ENCODE data around the gene USP32.
"Not testable (repeated sequence)": the region's sequence is repeated elsewhere in the genome, so short reads cannot be mapped to it uniquely, and the experiment has no call there.

USP32 gene

DNA sequence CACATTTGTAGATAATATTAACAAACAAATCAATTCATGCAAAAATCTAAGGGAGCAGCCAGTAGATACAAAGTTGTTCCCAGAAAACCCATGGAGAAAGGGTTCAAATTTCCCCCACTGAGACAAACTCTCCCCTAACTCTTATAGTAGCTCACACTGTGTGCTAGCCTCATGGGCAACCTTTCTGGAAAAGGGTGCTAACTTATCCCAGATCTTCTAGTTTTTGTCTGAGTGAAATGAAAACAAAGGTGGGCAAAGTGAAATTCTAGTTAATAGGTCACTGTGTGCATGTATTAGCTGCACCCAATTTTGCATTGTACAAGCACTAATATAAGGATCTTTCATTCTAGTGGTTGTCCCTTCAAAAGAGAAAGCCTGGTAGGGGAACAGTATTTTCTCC lies 9.9 kb upstream of the USP32 start:
- DNase-seq, result no peak

DNA sequence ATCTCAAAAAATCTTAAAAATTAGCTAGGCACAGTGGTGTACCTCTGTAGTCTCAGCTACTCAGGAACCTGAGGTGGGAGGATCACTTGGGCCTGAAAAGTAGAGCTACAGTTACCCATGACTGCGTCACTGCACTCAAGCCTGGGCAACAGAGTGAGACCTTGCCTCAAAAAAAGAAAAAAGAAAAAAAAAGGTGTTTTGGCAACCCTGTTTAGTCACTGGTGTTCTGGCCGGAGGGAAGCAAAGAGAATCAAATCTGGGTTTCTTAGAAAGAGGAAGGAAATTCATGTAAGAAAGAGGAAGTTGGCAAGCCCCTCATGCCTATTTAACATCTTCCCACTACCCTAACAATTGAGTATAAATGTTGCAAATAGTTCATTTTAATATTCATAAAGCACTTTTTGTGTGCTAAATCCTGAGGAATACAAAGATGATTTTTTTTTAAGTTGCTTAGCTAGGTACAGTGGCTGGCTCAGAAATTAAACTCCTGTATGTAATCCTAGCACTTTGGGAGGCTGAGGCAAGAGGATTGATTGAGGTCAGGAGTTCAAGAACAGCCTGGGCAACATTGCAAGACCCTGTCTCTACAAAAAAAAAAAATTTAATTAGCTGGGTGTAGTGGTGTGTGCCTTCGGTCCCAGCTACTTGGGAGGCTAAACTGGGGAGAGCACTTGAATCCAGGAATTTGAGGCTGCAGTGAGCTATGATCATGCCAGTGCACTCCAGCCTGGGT lies 6.5 kb upstream of the USP32 start:
- DNase-seq, result no peak

DNA sequence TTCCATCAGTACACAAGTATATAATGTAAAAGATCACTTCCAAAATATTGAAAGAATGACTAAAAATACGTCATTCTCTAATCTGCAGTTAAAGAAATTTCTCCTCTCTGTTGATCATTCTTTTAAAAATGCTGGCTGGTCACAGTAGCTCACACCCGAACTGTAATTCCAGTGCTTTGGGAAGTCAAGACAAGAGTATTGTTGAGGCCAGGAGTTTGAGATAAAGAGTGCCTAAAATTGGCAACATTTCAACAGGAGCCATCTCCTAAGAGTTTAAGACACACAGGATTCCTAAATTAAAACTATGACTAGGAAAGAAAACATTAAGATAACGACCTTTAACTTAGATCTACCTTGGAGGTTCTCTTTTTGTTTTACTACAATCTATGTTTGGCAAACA lies 4.5 kb upstream of the USP32 start:
- DNase-seq, result no peak

DNA sequence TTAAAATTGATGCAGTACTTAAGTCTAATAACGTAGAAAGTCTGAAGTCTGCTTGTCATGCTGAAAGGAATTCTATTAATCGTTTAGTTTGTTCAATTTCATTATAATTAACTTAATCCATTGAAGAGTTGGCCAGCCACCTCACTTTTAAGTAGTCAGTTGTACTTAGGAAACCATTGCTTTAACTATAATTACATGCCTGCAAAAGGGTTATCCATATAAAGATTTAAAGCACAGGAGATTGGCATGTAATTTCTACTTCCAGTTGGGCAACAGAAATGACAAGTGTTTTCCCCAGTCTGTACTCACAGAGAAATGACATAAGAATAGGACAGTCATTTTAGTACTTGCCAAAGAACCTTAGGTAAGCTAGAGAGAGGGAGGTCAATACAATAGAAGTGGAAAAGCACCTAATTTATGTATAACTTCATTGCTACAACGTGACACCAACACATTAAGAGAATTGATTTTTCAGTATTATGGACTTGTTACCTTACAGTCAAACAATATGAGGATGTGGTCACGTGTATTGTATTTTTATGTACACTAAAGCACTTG lies 3.7 kb upstream of the USP32 start:
- DNase-seq, result no peak

DNA sequence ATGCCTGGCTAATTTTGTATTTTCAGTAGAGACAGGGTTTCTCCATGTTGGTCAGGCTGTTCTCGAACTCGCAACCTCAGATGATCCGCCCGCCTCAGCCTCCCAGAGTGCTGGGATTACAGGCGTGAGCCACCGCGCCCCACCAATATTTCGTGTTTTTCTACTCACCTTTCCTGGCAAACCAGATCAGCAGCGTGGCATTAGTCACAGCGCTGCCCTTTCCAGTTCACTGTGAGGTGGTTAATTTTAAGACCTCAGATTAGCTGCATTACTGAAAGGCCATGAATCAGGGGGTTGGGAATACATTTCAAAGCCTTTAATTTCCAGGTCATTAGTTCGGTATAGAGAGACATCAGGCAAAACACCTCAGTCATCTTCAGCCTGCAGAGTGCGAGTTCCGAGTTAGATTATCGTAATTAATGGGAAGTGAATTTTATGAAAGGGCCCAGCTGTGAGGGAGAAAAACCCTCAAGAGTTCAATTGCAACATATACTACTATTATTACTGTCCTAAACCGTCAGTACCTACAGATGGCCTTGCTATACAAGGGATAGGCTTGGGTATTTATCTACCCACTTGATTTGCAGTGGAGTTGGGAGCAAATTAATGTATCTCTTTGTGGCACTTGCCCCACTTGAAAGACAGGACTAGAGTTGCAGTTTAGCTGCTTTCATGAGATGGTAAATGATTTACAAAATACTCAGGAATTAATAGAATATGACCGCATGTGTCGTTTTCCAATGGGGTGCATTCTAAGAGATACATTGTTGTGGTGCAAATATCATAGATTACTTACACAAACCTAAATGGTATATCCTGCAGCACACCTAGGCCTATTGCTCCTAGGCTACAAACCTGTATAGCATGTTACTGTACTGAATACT lies 2.1 kb upstream of the USP32 start:
- DNase-seq, result no peak

DNA sequence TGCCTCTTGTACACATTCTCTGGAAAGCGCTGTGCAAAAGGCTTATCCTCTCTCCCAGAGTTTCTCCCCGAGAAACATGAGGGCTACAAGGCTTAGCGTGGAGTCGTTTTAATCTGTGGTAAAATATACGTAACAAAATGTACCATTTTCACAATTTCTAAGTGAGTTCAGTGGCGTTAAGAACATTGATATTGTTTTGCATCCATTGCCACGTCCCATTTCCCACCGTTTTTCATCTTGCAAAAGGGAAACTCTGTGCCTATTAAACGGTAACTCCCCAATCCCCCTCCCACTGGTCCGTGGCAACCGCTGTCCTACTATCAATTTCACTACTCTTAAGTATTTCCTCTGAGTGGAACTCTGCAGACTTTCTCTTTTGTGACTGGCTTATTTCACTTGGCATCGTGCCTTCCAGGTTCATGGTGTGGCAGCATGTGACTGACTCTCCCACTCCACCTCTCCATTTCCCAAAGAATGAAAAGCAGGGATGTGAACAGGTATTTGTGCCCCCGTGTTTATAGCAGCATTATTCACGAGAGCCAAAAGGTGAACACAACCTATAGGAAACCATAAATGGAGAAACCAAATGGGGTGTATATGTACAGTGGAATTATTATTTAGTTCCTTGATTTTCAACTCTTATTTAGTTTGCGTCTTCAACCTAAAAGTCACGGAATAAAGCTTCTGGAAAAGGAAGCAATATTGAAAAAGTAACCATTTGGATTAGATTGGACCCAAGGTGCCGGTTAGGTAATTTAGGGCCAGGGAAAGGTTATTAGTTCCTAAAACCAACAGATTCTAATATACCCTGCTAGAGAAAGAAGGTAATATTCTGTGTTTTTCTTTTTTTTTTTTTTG lies 1.1 kb upstream of the USP32 start:
- DNase-seq, result peak; percentile 48

DNA sequence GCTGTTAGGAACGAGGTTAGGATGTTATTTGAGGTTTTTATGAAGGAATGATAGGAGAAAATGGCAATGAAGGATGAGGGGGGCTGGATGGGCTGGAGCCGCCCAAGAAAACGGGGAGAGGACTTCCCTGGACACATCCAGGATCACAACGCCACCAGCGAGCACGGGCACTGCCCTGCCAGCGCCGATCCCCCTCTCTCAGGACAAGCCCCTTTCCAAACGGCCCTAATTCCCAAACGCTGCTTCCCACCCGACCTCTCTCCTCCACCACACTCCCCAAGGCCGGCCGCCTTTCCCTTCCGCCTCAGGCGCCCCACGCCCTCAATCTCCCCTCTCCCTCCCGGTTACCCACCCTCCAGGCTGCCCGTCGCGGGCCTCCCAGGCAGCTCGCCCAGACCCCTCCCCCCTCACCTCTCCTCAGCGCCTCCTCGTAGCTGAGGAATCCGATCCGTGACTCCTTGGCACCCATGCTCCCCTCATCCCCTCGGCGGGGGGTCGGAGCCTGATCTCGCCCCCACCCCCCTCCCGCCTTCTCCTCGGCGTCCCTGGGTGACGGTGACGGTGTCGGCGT lies 377 bp downstream of the USP32 start:
- no peak for DNase-seq

DNA sequence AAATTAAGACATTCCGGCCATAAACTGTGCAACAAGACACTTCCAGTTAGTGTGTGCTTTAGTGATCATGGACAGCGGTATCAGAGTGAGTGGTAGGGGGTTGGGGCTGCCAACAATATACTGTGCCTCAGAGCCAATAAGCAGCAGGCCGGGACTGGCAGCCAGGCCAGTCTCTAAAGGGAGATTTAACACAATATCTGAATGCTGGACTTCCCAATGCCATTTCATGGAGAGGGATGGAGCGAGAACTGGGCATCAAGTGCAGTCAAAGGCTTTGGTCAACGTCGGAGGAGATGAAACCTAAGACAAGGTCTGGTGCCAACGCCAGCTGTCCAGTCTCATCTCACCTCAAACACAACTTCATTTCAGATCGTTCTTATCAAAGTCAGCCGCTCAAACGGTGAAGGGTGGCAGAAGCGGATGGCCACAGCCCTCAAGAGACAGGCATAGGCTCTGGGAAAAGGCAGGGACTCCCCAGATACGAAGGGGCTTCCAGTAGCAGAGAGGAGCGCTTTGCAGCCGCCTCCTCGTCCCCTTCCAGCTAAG lies 935 bp downstream of the USP32 start:
- peak; percentile 24 for DNase-seq

DNA sequence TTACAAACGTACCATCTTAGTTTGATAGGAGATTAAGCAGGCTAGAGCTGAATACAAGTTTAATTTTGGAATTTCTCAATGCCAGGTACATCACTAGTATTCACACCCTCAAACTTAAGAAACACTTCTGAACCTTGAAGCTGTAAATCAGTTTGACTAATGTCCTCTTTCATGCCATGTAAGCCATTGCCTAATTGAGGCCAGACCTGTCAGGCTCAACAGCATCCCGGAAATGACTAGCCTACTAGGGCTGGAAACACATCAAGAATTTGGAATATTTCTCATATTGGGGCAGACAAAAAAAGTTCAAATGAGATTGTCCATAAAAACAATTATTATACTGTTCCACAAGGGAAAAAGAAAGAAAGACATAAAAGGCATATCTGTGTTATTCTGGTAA lies 1.7 kb downstream of the USP32 start:
- no peak for DNase-seq

DNA sequence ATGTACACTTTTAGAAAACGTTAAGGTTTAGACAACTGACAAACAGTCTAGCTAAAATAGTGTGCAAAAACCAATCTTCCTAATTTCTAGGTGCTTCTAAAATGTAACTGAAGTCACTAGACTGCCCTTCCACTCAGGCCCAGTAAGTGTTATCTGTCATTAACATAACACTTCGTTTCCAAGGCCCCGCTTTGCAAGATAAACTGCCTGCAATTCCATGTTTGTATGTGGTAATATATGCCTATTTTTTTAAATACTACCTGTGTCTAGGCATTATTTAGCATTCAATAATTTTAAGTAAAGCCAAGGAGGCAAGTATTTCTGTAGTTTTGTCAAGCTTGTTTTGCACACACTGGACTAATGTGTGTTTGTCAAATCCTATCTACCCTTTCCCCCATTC lies 3.2 kb downstream of the USP32 start:
- DNase-seq, result no peak

DNA sequence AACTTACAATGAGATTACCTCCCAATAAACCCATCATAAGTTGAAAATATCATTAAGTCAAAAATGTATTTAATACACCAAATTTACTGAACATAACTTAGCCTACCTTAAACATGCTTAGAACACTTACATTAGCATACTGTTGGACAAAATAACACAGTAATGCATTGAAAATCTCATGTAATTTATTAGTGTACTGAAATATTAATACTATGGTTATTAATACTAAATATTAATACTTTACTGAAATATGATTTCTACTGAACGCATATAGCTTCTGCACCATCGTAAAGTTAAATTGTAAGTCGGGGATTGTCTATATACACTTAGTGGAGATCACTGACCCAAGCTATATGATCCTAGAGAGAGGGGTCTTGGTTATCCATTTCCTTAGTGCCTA lies 4.3 kb downstream of the USP32 start:
- no peak for DNase-seq

DNA sequence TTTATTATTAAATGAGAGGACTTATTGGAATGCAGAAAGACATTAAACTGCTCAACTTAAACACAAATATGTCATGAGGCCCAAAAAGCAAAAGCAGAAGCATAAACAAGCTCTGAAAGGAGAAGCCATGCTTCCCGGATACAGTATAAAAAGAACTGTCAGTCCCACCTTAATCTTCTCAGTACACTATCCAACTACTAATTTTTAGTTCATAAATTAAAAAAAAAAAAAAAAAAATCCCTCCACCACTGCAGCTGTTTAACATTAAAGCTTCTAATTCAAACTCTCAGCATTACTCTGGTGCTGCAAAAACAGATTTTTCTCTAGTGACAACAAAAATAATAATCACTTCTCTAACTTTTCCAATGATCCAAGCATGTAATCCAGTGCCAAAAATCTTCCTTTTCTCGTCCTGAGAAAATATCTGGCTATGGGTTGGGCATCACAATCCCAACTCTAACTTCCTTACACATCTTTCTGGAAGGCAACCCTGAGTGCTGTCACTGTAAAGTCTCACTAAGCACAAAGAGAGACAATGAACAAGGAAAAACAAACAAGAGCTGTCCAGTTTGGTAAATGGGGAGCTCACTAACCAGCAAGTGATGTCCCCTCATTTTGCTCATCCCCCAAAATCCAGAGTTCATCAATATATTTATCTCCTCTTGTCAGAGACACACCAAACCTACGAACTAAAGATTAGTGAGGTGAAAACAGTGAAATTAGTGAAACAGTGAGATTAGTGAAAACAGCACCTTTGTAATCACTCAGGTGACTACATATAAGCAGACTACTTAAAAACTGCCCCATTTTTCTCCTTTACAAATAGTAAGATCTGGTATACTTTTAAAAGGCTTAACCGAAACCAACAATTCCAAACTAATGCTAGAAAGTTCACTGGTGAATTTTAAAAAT lies 5.5 kb downstream of the USP32 start:
- DNase-seq, result no peak

DNA sequence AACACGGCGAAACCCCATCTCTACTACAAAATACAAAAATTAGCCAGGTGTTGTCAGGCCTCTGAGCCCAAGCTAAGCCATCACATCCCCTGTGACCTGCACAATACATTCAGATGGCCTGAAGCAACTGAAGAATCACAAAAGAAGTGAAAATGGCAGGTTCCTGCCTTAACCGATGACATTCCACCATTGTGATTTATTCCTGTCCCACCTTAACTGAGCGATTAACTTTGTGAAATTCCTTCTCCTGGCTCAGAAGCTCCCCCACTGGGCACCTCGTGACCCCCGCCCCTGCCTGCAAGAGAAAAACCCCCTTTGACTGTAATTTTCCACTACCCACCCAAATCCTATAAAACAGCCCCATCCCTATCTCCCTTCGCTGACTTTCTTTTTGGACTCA lies 7.0 kb downstream of the USP32 start:
- DNase-seq, result not testable (repeated sequence)

DNA sequence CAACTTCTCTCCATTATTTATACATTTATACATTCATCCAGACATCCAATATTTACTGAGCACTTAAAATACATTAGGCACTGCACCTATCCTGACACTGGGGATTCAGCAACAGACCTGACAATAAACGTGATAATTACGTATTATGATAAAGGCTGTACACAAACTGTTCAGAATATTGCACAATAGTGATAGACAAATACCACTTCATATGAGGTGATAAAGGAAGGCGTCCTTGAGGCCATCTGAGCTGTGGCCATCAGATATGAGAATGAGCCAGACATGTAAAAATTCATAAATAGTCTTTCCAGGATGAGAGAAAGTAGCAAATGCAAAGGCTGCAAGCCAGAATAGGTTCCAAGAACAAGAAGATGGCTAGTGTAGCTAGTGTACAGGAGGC lies 8.6 kb downstream of the USP32 start:
- DNase-seq, result no peak

DNA sequence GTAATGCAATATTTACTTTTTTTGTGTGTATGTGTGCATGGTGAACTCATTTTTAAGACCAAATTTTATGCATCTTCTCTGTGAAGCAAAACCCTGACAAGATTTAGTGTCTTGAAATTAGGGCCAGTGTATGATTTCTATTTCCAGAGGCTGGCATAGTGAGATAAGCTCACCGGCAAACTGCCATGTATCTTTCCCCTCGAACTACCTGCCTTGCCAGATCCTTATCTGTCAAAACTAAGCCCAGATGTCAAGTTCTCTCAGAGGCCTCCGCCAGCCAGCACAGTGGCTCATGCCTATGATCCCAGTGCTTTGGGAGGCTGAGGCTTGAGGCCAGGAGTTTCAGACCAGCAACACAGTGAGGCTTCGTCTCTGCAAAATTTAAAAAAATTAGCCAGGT lies 10.0 kb downstream of the USP32 start:
- DNase-seq, result no peak

DNA sequence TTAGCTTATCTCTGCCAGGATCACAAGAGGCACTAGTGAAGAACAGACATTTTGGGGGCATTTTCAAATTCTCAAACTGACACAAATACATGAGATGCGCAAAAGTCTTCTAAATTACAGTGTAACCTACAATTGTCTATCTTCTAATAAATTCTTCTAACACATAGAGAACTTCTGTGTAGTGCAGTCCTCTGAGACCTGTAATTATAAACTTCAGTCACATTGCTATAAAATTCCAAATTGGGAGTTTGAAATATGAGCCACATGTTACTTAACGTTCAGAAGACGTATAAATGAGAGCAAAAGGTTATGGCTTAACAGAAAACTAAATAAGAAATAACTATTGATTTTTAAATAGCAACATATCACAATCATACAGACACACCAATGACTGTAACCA lies 12.5 kb downstream of the USP32 start:
- not testable (repeated sequence) for DNase-seq

DNA sequence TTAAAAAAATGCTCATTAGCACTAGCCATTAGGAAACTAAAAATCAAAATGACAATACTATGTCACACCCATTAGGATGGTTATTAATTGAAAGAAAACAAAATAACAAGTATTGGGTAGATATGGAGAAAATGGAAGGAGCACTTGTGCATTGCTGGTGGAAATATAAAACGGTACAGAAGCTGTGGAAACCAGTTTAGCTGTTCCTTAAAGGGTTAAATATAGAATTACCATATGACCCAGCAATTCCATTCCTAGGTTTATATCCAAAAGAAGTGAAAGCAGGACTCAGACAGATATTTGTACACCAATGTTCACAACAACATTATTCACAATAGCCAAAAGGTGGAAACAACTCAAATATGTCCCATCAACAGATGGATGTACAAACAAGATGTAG lies 13.7 kb downstream of the USP32 start:
- not testable (repeated sequence) for DNase-seq

DNA sequence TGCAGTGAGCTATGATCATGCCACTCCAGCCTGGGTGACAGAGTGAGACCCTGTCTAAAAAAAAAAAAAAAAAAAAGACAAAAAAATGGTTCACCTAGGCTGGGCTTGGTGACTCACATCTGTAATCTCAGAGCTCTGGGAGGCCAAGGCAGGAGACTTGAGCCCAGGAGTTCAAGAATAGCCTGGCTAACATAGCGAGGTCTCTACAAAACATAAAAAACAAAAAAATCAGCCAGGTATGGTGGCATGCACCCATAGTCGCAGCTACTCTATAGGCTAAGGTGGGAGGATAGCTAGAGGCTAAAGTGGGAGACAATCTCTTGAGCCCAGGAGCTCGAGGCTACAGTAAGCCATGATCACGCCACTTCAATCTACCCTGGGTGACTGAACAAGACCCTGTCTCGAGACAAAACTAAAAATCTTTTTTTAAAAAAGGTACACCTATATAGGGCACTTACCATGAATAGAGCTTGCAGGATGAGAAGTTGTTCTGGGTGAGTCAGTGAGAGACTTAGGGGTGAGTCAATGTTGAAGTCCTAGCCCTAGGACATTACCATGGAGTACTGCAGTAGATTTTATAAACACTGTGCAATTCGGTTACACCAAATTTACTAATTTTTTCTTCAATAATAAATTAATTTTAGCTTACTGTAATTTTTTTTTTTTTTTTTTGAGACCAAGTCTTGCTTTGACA lies 19.0 kb downstream of the USP32 start:
- DNase-seq, result no peak

DNA sequence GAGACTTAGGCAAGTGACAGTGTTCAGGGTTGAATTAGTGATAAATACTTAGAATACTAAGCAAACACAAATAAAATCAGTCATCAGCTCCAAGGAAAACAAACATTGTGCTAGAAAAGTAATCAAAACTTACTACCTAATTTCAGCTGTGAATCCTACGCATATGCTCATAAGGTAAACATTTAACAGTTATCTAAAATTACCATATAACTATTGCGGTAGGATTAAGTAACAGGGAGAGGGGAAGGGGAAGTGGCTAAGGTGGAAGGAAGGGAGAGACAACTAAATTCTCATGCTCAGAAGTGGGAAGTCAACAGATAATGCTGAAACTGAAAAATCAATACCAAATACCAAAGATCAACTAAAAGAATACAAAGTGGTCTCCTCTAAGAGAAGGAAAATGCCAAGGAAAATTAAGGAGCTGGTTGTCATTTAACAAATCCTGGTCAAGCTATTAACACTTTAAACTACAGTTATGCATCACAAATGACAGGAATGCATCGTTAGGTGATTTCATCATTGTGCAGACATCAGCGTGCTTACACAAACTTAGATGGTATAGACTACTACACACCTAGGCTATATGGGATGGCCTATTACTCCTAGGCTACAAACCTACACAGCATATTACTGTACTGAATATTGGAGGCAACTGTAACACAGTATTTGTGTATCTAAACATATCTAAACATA lies 20.0 kb downstream of the USP32 start:
- no peak for DNase-seq

DNA sequence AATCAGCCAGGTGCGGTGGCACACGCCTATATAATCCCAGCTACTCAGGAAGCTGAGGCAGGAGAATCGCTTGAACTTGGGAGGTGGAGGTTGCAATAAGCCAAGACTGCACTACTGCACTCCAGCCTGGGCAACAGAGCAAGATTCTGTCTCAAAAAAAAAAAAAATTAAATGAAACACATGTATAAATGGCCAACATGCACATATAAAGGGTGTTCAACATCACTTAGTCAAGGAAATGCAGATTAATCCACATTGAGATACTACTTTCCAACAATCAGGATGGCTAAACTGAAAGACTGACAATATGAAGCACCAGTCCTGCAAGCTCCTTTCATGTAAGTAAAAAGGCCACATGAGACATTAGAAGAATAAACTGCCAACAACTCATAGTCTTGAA lies 20.5 kb downstream of the USP32 start:
- no peak for DNase-seq
